Measurements from ENCODE around the gene TEX10.

TEX10 gene

DNA sequence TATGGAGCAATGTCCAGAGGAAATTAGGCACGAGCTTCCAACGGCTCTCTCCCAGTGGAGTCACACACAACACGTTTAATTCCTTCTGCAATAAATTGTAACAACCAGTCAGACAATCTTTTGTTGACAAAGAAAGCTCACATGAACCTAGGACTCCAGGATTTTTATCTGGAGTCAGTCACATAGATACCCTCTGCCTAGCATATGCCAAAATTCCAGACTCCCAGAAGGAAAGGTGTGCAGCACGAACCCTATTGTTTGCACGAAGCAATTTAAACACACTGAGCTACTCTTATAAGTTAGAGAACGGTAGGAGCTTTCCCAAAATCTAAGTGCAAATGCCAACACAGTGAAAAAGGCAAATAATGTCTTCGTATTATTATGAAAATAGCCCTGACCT lies 67.1 kb downstream of the TEX10 start:
- no peak overlapping the region for H3K27ac ChIP-seq
- CTCF ChIA-PET: no interaction called here
- TF ChIP-seq, protein P1, sequence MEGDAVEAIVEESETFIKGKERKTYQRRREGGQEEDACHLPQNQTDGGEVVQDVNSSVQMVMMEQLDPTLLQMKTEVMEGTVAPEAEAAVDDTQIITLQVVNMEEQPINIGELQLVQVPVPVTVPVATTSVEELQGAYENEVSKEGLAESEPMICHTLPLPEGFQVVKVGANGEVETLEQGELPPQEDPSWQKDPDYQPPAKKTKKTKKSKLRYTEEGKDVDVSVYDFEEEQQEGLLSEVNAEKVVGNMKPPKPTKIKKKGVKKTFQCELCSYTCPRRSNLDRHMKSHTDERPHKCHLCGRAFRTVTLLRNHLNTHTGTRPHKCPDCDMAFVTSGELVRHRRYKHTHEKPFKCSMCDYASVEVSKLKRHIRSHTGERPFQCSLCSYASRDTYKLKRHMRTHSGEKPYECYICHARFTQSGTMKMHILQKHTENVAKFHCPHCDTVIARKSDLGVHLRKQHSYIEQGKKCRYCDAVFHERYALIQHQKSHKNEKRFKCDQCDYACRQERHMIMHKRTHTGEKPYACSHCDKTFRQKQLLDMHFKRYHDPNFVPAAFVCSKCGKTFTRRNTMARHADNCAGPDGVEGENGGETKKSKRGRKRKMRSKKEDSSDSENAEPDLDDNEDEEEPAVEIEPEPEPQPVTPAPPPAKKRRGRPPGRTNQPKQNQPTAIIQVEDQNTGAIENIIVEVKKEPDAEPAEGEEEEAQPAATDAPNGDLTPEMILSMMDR (conservative IDR thresholded peaks at IDR 0.05; ENCODE audit: low read depth): no peak
- POLR2A ChIA-PET (ENCODE audit: low non-redundant PET): no interaction called here
- no peak for DNase-seq (ENCODE audit: low spot score)

DNA sequence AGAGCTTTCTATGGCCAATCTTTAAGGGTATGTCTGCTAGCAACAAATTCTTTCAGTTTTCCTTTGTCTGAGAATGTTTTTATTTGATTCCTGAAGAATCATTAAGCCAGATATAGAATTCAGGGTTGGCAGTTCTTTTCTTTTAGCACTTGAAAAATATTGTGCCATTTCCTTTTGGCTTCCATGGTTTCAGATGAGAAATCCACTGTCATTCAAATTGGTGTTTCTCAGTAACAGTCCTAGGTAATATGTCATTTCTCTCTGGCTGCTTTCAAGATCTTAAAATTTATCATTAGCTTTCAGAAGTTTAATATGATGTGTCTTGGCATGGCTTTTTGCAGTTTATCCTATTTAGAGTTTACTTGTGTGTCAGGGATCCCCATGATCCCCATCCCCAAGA lies 67.7 kb downstream of the TEX10 start:
- ChIA-PET CTCF (no interaction called here), POLR2A (ENCODE audit: low non-redundant PET) (no interaction called here)
- H3K27ac ChIP-seq: no peak overlapping the region
- TF ChIP-seq, protein P1 (conservative IDR thresholded peaks at IDR 0.05; ENCODE audit: low read depth): no peak
- DNase-seq (ENCODE audit: low spot score): no peak

DNA sequence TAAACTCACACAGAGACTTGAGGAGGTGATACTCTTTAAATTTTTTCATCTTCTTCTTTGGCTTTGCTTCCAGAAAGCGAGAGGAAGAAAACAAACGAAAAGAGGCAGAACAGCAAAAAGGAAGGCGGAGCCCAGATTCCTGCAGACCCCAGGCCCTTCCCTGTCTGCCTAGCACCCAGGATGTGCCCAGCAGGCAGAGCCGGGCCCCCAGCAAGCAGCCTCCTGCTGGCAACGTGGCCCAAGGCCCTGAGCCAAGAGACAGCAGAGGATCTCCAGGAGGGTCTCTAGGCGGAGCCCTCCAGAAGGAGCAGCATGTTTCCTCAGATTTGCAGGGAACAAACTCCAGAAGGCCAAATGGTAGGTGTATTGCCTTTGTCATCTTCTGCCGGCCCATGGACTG lies 68.5 kb downstream of the TEX10 start:
- H3K27ac ChIP-seq: no peak overlapping the region
- TF ChIP-seq, protein P1 (conservative IDR thresholded peaks at IDR 0.05; ENCODE audit: low read depth): no peak
- no peak for DNase-seq (ENCODE audit: low spot score)
- ChIA-PET POLR2A (ENCODE audit: low non-redundant PET) (no interaction called here), CTCF (interaction anchor here (0.6 kb wide), 1 partner anchor 203 kb away, joined by 3 read pairs; no protein-coding TSS in a partner anchor)

DNA sequence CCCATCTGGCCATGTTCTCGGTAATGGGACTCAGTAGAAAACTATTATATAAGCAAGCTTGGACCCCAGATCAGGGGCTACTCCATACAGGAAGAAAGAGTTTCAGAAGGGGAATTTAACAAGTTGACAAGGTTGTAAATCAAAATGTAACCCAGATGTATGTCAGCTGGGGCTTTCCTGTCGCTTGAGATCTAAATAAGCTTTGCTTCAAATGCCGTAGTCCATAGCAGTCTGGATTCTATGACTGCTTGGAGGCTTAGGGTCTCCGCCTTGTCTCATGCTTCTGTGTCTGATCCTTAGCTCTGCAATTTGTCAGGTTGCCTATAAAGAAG lies 70.4 kb downstream of the TEX10 start:
- ChIA-PET POLR2A (ENCODE audit: low non-redundant PET) (no interaction called here), CTCF (no interaction called here)
- TF ChIP-seq, protein P1 (conservative IDR thresholded peaks at IDR 0.05; ENCODE audit: low read depth): no peak
- DNase-seq (ENCODE audit: low spot score): no peak
- H3K27ac ChIP-seq: no peak overlapping the region

DNA sequence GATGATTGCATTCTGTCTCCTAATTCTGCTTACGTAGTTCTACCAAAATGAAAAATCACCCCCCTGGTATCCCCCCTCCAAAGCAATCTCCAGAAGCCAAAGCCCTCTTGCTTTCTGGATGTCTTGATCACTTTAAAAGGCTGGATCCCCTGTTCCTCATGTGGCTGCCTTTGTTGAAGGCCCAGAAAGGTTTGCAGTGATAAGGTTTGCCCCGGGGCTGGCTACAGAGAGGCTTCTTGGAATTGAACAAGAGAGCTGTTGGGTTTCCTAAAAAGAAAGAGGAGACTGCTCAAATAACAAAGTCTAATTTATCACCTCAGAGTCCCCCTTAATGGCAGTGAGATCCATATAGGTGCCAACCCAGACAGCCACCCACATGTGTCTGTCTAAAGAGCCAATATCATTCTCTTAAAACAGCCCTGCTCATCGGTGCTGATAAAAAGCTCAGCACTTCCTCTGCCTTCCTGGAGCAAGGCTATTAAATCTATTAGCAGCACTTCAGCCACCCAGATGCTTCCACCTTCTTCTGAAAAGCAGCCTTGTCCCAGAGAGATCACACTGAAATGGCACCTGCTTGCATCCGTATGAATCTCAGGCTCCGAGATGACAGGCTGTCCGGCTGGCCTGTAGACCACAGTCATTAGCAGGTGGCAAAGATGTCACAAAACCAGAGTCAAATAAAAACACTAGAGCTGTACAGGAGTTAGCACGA lies 70.9 kb downstream of the TEX10 start:
- DNase-seq (ENCODE audit: low spot score): no peak
- TF ChIP-seq, protein P1 (conservative IDR thresholded peaks at IDR 0.05; ENCODE audit: low read depth): no peak
- POLR2A ChIA-PET (ENCODE audit: low non-redundant PET): no interaction called here
- H3K27ac ChIP-seq: no peak overlapping the region
- CTCF ChIA-PET: interaction anchor here (0.6 kb wide), 1 partner anchor 271 kb away, joined by 6 read pairs; no protein-coding TSS in a partner anchor

DNA sequence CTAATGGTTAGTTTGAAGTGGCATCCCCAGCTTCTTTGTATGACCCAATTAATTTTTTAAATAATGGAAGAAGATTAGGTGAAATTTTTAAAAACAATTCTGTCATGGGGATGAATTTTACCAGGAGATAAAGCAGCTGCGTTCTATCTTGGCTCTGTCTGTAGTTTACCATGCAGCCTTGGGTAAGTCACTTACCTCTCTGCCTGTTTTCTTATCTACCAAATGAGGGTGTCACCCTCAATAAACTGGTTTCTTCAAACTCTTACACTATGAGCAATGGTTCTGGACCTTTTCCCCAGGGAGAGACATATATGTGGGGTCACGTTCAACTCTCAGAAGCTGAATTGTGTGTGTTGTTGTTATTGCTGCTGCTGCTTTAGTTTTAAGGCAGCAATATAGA lies 71.7 kb downstream of the TEX10 start:
- no peak overlapping the region for H3K27ac ChIP-seq
- CTCF ChIA-PET: interaction anchor here (0.6 kb wide), 3 partner anchors 14 to 337 kb away, joined by 3 to 5 read pairs (median 4); no protein-coding TSS in a partner anchor
- POLR2A ChIA-PET (ENCODE audit: low non-redundant PET): no interaction called here
- TF ChIP-seq, protein P1 (conservative IDR thresholded peaks at IDR 0.05; ENCODE audit: low read depth): no peak
- DNase-seq (ENCODE audit: low spot score): no peak

Measured in RWPE1 (cell line).